NAMALWA (cell line): ENCODE measurements around the gene RC3H1.
"Not testable (repeated sequence)": the region's sequence is repeated elsewhere in the genome, so short reads cannot be mapped to it uniquely, and the experiment has no call there.

Experiments used
- DNase-seq: peaks from one replicate; pipeline ENCODE4 v3.0.0-alpha.2; 2015; ENCODE audit warnings: low spot score

Gene RC3H1

DNA sequence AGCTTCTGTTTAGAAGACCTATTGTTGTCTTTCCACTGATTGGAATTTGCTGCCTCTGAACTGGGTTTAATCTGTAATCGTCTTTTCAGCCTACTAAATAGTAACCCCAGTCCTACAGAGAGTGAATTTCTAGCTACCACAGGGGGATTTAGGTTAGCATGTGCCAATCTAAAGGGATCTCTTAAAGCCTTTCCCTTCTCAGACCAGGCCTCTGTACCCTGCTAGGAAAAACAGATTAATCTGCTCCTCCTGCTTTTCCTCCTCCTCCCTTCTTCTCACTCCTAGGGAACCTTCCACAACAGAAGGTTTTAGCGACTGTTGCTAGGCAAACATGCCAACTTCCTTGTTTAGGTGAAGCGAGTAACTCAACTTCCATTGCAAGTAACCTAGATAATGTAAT, 1.3 kb upstream of the RC3H1 start:
- peak; percentile 50 for DNase-seq

DNA sequence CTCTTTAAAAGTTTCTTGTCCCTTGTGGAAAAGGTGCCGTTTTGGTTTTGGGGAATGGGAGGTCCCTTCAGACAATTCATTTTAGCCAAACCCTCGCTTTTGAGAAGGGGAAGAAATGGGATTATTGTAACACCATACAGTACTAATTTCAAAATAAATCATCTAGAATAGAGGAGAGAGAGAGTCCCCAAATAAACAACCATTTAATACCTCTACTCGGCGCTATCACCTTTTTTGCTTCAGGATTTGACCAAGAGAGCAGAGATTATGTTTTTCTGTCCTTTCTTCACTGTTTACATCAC, 770 bp upstream of the RC3H1 start:
- peak; percentile 55 for DNase-seq

- peak; percentile 76 for DNase-seq
These were observed 522 bp downstream of the RC3H1 start for GRCh38 chr1:174021591-174022079.

DNA sequence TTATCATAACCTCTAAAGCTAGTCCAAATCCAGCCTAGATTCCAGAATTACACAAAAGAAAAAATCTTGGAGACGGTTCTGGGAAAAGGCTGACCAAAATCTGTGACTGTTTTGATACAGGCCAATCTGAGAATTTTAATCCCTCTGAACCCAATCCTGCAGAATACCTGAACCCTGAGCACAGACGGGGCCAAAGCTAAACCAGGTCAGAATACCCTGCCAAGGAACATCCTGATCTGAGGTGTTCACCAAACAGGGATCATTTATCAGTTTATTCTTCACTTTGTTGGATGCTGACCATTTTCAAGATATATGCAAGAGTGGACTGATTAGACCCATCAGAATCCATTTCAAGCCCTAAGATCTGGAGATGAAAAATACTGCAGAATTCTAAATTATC, 3.6 kb downstream of the RC3H1 start:
- DNase-seq, result no peak

- DNase-seq, result no peak
These were observed 4.8 kb downstream of the RC3H1 start for GRCh38 chr1:174017231-174017970.

- no peak for DNase-seq
These were observed 8.2 kb downstream of the RC3H1 start for GRCh38 chr1:174013864-174014418.

GRCh38 chr1:174008979-174009378, 13.2 kb downstream of the RC3H1 start:
- no peak for DNase-seq

- DNase-seq, result no peak
These were observed 13.9 kb downstream of the RC3H1 start for GRCh38 chr1:174008269-174008668.

GRCh38 chr1:174007851-174008250, 14.3 kb downstream of the RC3H1 start:
- no peak for DNase-seq

DNA sequence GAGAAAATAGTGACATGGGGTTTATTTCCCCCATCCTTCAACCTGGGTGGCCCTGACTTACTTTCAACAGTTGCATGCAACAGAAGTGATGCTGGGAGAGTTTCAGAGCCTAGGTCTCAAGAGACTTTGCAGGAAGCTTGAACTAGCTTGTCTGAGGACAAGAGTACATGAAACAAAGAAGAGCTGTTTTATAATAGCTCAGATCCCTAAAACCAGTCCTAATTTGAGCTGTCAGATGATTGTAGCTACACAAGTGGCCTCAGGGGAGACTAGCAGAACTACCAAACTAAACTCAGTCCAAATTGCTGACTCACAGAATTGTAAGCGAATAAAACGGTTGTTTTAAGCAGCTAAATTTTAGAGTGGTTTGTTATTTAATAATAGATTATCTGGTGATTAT, 17.1 kb downstream of the RC3H1 start:
- peak; percentile 41 for DNase-seq

DNA sequence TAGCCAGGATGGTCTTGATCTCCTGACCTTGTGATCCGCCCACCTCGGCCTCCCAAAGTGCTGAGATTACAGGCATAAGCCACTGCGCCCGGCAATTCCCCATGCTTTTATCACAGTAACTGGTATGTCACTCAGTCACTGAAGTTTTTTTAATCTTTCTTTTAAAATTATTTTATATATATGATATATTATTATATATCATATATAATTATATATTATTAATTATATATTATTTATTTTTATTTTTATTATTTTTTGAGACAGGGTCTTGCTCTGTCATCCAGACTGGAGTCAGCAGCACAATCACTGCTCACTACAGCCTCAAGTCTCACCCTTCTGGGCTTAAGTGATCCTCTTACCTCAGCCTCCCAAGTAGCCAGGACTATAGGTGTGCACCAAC, 18.3 kb downstream of the RC3H1 start:
- DNase-seq, result no peak

- no peak for DNase-seq
These were observed 20.6 kb downstream of the RC3H1 start for GRCh38 chr1:174001573-174001972.

DNA sequence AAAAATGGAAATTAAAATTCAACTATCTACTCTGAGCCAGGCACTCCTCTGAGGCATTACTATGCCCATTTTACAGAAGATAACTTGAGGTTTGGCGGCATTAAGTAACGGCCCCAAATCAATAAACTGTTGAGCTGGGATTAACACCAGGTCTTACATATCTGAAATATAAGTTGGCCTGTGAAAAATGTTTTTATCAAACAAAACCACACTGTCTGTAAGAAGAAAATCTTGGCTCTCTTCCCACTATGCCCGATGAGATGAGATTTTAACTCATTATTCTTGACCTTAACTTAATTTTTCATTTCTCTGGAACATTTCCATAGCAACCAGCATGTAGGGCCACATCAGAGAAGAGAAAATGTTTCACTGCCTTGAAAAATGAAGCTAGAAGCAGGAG, 21.8 kb downstream of the RC3H1 start:
- no peak for DNase-seq

DNA sequence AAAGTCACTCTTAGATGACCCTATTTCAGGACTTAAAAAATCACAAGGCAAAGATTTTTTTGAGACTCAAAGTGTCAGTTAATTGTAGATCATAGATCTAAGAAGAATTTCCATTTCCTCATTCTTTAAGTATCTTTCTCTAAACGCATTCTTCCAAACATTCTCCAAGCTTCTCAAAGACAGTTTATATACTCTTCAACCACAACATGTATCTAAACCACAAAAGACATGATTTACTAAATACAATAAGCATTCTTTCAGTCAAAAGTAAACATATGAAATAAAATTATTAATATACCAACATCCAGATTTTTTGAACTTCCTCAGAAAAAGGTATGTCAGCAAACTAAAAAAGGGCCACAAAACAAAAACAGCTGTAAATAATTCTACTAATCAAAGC, 24.4 kb downstream of the RC3H1 start:
- no peak for DNase-seq

DNA sequence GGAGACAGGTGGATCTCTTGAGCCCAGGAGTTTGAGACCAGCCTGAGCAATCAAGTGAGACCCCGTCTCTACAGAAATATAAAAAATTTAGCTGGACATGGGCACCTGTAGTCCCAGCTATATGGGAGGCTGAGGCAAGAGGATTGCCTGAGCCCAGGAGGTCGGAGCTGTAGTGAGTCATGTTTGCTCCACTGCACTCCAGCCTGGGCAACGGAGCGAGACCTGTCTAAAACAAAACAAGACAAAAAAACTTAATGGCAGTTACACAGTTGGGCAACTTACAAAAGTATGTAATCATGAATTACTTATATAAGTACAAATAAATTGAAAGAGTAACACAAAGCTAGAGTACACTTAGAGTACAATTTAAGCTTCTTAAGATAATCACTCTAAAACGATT, 25.2 kb downstream of the RC3H1 start:
- DNase-seq, result peak; percentile 43

DNA sequence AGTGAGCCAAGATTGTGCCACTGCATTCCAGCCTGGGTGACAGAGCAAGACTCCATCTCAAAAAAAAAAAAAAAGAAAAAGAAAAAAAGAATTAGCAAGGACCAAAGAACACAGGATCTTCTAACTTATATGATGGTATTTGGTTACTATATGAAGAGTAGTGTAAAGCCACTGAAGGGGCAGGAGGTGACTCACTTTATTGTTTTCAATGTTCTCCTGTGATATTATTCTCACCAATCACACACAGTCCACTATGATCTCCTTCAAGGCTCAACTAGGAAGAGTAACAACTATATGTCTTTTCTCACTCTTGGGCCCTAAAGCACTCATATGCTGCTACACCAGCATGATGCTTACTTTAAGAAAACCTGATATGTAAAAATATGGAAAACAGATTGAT, 26.7 kb downstream of the RC3H1 start:
- no peak for DNase-seq

- not testable (repeated sequence) for DNase-seq
These were observed 28.2 kb downstream of the RC3H1 start for GRCh38 chr1:173993948-173994347.

GRCh38 chr1:173988068-173988467, 34.1 kb downstream of the RC3H1 start:
- no peak for DNase-seq

DNA sequence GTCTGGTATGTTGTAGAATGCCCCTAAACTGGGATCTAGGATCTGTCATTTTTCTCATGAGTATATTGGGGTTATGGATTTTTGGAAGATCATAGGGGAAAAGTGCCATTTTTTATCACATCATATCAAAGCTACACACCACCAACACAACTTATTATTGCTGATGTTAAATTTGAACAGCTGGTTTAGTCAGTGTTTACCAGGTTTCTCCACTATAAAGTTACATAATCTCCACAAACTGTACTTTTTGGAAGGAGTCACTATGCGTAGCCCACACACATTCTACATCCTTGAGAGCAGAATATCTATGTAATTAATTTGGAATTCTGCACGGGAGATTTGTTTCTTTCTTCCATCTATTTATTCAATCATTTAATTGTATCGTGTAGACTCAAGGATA, 35.2 kb downstream of the RC3H1 start:
- no peak for DNase-seq

GRCh38 chr1:173970252-173970651, 51.9 kb downstream of the RC3H1 start:
- DNase-seq, result no peak

- DNase-seq, result not testable (repeated sequence)
These were observed 56.3 kb downstream of the RC3H1 start for GRCh38 chr1:173965896-173966295.

DNA sequence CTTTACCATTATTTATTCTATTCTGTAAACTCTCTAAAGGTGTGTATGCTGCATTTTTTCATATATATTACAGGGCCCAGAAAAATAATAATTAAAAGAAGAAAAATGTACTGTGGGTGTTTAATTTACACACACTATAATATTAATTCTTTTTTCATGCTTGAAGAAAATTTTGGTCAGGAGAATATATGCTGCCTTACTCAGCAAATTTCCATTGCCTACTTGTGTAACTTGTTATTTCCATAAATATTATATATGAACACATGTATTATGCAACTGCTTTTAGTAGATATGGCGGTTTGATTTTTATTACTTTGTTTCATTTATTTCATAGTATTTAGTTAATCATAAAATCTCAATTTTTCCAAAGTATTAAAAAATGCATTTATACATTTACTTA, 58.7 kb downstream of the RC3H1 start:
- no peak for DNase-seq

- DNase-seq, result no peak
These were observed 61.5 kb downstream of the RC3H1 start for GRCh38 chr1:173960625-173961024.

DNA sequence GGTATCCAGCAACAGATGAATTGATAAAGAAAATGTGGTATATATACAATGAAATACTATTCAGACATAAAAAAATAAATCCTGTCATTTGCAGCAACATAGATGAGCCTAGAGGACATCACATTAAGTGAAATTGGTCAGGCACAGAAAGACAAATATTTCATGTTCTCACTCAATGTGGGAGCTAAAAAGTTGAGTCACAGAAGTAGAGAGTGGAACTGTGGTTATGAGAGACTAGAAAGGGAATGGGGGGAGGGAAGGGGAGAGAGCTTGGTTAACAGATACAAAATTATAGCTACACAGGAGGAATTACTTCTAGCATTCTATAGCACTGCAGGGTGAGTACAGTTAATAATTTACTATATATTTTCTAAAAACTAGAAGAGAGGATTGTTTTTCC, 68.0 kb downstream of the RC3H1 start:
- no peak for DNase-seq
